ENCODE measurements around the gene CALM1.

DNA sequence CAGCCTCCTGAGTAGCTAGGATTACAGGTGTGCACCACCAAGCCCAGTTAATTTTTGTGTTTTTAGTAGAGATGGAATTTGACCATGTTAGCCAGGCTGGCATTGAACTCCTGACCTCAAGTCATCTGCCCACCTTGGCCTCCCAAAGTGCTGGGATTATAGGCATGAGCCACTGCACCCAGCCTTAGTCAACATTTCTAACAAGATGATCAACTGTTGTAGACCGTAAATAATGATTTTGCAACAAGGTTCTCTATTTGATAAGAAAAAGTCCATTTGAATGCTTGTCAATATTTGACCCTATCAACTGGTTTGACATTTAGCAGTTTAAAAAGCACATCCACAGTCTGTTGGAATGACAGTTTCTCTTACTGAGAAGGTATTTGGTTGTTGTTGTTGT, 39.9 kb upstream of the CALM1 start:
- TF ChIP-seq POLR2A (IDR thresholded peaks at IDR 0.05; ENCODE audit: low read depth, low read length) (no peak), POLR2AphosphoS5 (IDR thresholded peaks at IDR 0.05; ENCODE audit: low read depth, low read length) (no peak), TAF1 (IDR thresholded peaks at IDR 0.05; ENCODE audit: borderline replicate concordance, low read depth, low read length) (no peak)

All from GM12892 (cell line).